HepG2 (cell line): ENCODE data around the gene PSKH1. TPM values are rescaled to one million over a fixed set of nuclear protein-coding genes. Genes with fewer than 3 reads are reported as not detected.

Experiments used
- ATAC-seq: fragments of 200-7000 bp; cut with Tn5 transposase; 3 replicates; pipeline ENCODE4 v1.9.1; 2020; ENCODE audit warnings: mild to moderate bottlenecking, moderate library complexity
- BruUV-seq: library from RNA; stranded (reverse); fragments of 400-500 nt; replicated peaks from 2 replicates; lab custom pipeline; 2021; lab: Mats Ljungman, UMichigan
- CTCF ChIA-PET: fragments of 300-600 bp; formaldehyde crosslinking; extraction: SDS; loops from one replicate; lab custom pipeline; 2021; ENCODE audit warnings: low total read pairs, inconsistent platforms, low intra/inter-chr PET ratio; lab: Yijun Ruan, JAX
- POLR2A ChIA-PET: fragments of 350-600 bp; sonication (Branson Sonifier 250); formaldehyde crosslinking; loops from one replicate; lab custom pipeline; 2020; ENCODE audit warnings: antibody characterized with exemption, inconsistent platforms; lab: Yijun Ruan, JAX
- DNase-seq: peaks from one replicate; pipeline ENCODE4 v3.0.0-alpha.2; 2015; ENCODE audit warnings: low spot score
- FAIRE-seq: peaks from 3 replicates; lab custom pipeline; 2011; peaks lifted over from hg19 to GRCh38; lab: Jason Lieb, UNC
- H2AFZ ChIP-seq: one replicate; pipeline ENCODE4 v1.6.1; 2011; ENCODE audit warnings: low read length, inconsistent platforms
- H3K27ac ChIP-seq: fragments of 300-600 bp; 3 replicates; pipeline ENCODE4 v1.8.0; 2011; ENCODE audit warnings: mixed run types, mild to moderate bottlenecking, mixed read lengths, low read length, inconsistent platforms; ENCODE audit not compliant: insufficient read depth; ENCODE audit errors: extremely low read length
- H3K27me3 ChIP-seq, 2 experiments: fragments of 200-600 bp in 1 of 2; 2 replicates in 1 of 2; 3 replicates in 1 of 2; pipeline versions ENCODE4 v1.6.0 to v1.8.0; 2011; ENCODE audit warnings: low read length in 2 of 2, mild to moderate bottlenecking in 2 of 2, moderate library complexity in 2 of 2, inconsistent platforms in 1 of 2; ENCODE audit not compliant: insufficient read depth in 2 of 2, control insufficient read depth in 1 of 2
- H3K36me3 ChIP-seq, 2 experiments: fragments of 200-600 bp in 1 of 2; replicated peaks in 1 of 2; 2 replicates in 1 of 2; 3 replicates in 1 of 2; pipeline versions ENCODE4 v1.5.1 to v1.8.0; 2011; ENCODE audit warnings: low read length in 2 of 2, inconsistent platforms in 1 of 2; ENCODE audit not compliant: insufficient read depth in 2 of 2, control insufficient read depth in 1 of 2
- H3K4me1 ChIP-seq: 2 replicates; pipeline ENCODE4 v1.5.1; 2012; ENCODE audit warnings: low read length, inconsistent platforms; ENCODE audit not compliant: insufficient read depth
- H3K4me2 ChIP-seq: 2 replicates; pipeline ENCODE4 v1.6.0; 2011; ENCODE audit warnings: low read depth, low read length, inconsistent platforms
- H3K4me3 ChIP-seq, 3 experiments: fragments of 200-600 bp in 1 of 3; sonication (generic), shearing (Covaris generic) in 1 of 3; replicated peaks in 1 of 3; 2 replicates each; pipeline ENCODE4 v1.5.1; 2011 to 2016; ENCODE audit warnings: low read length in 3 of 3, inconsistent platforms in 2 of 3, low read depth in 2 of 3, mild to moderate bottlenecking in 2 of 3, control low read depth in 1 of 3, mixed read lengths in 1 of 3; ENCODE audit not compliant: insufficient read depth in 1 of 3
- H3K79me2 ChIP-seq: one replicate; pipeline ENCODE4 v1.6.1; 2011; ENCODE audit warnings: low read length, inconsistent platforms; ENCODE audit not compliant: insufficient read depth
- H3K9ac ChIP-seq: 2 replicates; pipeline ENCODE4 v1.6.0; 2011; ENCODE audit warnings: mild to moderate bottlenecking, low read depth, low read length, inconsistent platforms; ENCODE audit not compliant: insufficient read depth
- H3K9me3 ChIP-seq: 2 replicates; pipeline ENCODE4 v1.5.1; 2012; ENCODE audit warnings: mild to moderate bottlenecking, low read length
- H4K20me1 ChIP-seq: 2 replicates; pipeline ENCODE4 v1.6.0; 2011; ENCODE audit warnings: inconsistent platforms, mild to moderate bottlenecking, low read length, moderate library complexity; ENCODE audit not compliant: insufficient read depth
- GPN1 ChIP-seq: sonication (generic); formaldehyde crosslinking; IDR thresholded peaks from 2 replicates; pipeline ENCODE4 v1.5.1; 2020; ENCODE audit warnings: missing genetic modification reagents, borderline replicate concordance
- HCFC1 ChIP-seq: fragments of 150-350 bp; IDR thresholded peaks from 2 replicates; pipeline ENCODE4 v1.6.1; 2014; ENCODE audit warnings: low read depth, low read length
- KLF15 ChIP-seq: sonication (generic); formaldehyde crosslinking; IDR thresholded peaks from 2 replicates; pipeline ENCODE4 v1.8.1; 2023; ENCODE audit warnings: borderline replicate concordance, mild to moderate bottlenecking, inconsistent platforms, missing genetic modification reagents, mixed read lengths
- NFYB ChIP-seq: sonication (generic); formaldehyde crosslinking; IDR thresholded peaks from 2 replicates; pipeline ENCODE4 v1.4.0; 2020; ENCODE audit warnings: missing genetic modification reagents
- POLR2G ChIP-seq: fragments of 200-400 bp; formaldehyde crosslinking; IDR thresholded peaks from 2 replicates; pipeline ENCODE4 v1.6.1; 2018; ENCODE audit warnings: mild to moderate bottlenecking, low read depth, low read length, moderate library complexity
- PTBP1 ChIP-seq: fragments of 200-400 bp; formaldehyde crosslinking; IDR thresholded peaks from 2 replicates; pipeline ENCODE4 v1.6.1; 2018; ENCODE audit warnings: low read length, low read depth; ENCODE audit not compliant: poor library complexity, severe bottlenecking
- SUZ12 ChIP-seq: fragments of 150-350 bp; IDR thresholded peaks from 2 replicates; pipeline ENCODE4 v1.6.1; 2014; ENCODE audit warnings: low read depth, low read length
- TEAD3 ChIP-seq: optimal IDR thresholded peaks from 2 replicates; pipeline ENCODE3; 2016; ENCODE audit warnings: borderline replicate concordance
- THAP9 ChIP-seq: sonication (generic); formaldehyde crosslinking; IDR thresholded peaks from 2 replicates; pipeline ENCODE4; 2020; ENCODE audit warnings: missing genetic modification reagents, mild to moderate bottlenecking, borderline replicate concordance
- ZBTB14 ChIP-seq: sonication (generic); formaldehyde crosslinking; IDR thresholded peaks from 2 replicates; pipeline ENCODE4 v1.4.0; 2020; ENCODE audit warnings: missing genetic modification reagents
- ZIK1 ChIP-seq: sonication (generic); formaldehyde crosslinking; IDR thresholded peaks from 2 replicates; pipeline ENCODE4 v1.5.0; 2020; ENCODE audit warnings: mild to moderate bottlenecking, low read depth, missing genetic modification reagents, borderline replicate concordance
- ZNF362 ChIP-seq: sonication (generic); formaldehyde crosslinking; IDR thresholded peaks from 2 replicates; pipeline ENCODE4 v1.4.0; 2020; ENCODE audit warnings: missing genetic modification reagents, mild to moderate bottlenecking, borderline replicate concordance
- ZNF496 ChIP-seq: sonication (generic); formaldehyde crosslinking; IDR thresholded peaks from 2 replicates; pipeline ENCODE4 v1.8.1; 2023; ENCODE audit warnings: mild to moderate bottlenecking, moderate library complexity, missing genetic modification reagents; ENCODE audit not compliant: insufficient replicate concordance
- ZNF652 ChIP-seq: IDR thresholded peaks from 2 replicates; pipeline ENCODE4 v1.6.1; 2016; ENCODE audit warnings: low read depth, borderline replicate concordance
- ZNF7 ChIP-seq: IDR thresholded peaks from 2 replicates; pipeline ENCODE4 v1.6.1; 2016; ENCODE audit warnings: missing biosample characterization, missing genetic modification reagents
- ZNF773 ChIP-seq: sonication (generic); formaldehyde crosslinking; IDR thresholded peaks from 2 replicates; pipeline ENCODE4 v1.4.0; 2020; ENCODE audit warnings: missing genetic modification reagents, borderline replicate concordance
- WGBS: methylation state at CpG from one replicate; pipeline ENCODE4 v1.1.6; 2017; ENCODE audit warnings: low lambda C conversion rate; 5-methylcytosine and 5-hydroxymethylcytosine counted together
- in situ Hi-C: cut with HindIII; loops from 2 replicates; pipeline ENCODE4 v1.10.0; 2017; ENCODE audit warnings: low pct_unique_long_range_greater_than_20kb; ENCODE audit not compliant: extremely low pct_ligation_motif_present
- intact Hi-C: fragments of 100-400 bp; cut with micrococcal nuclease; formaldehyde crosslinking; loops from one replicate; pipeline ENCODE4 v1.10.0; 2022; ENCODE audit not compliant: unreplicated experiment
- polyA plus RNA-seq, 8 experiments: library from polyadenylated mRNA; depleted of rRNA in 3 of 8; stranded (reverse) in 7 of 8; unstranded in 1 of 8; fragments of >200 nt; fragmentation: Illumina TruSeq in 4 of 8; extraction: Trizol in 4 of 8; gene quantifications; 2 replicates each; pipeline versions ENCODE4 v1.2.1 to v1.2.3, GENCODE V29; 2011 to 2016; ENCODE audit warnings: low read depth in 4 of 8, missing spikeins in 1 of 8, mixed read lengths in 1 of 8; ENCODE audit not compliant: insufficient read depth in 1 of 8
- total RNA-seq, 5 experiments: library from RNA; depleted of rRNA; stranded (reverse); fragments of >200 nt; fragmentation: Illumina TruSeq; extraction: Trizol; gene quantifications; 2 replicates each; pipeline ENCODE4 v1.2.3, GENCODE V29; 2016; ENCODE audit warnings: low read depth in 1 of 5

PSKH1 gene
- total and polyA plus RNA-seq, 2 of the 13 experiments (the other 11 are each of a cell fraction or from before 2014, with no cell fraction given): 8.4 to 19.1 TPM

GRCh38 chr16:67843343-67843765 lies 49.7 kb upstream of the PSKH1 start (continued):
- TF ChIP-seq THAP9 (CRISPR knock-in tag): no peak
- no peak for TF ChIP-seq ZNF362
- no peak for TF ChIP-seq HCFC1
- no peak for TF ChIP-seq ZNF652 (CRISPR knock-in tag)
- TF ChIP-seq PTBP1: no peak
- TF ChIP-seq POLR2G: no peak
- no peak for TF ChIP-seq KLF15
- no peak for TF ChIP-seq ZNF773 (CRISPR knock-in tag)

- POLR2A ChIA-PET: interaction anchor here (1.2 to 6.2 kb wide), 9 partner anchors 10 to 282 kb away, joined by 3 to 47 read pairs (median 6); partner anchors contain the start of genes CTCF, EDC4, RANBP10 and TSNAXIP1
- no peak for DNase-seq
- 63% methylated on average over 4 of the region's 4 CpGs for WGBS
- Histone ChIP-seq H3K27me3 (no peaks in the 10 kb centered on the region; a peak in 1 of 5 replicates), H3K79me2 (peaks cover 58% of the 10 kb centered on the region), H3K4me2 (peak overlapping the region; percentile 89), H3K9me3 (no peaks in the 10 kb centered on the region), H3K4me3 (peak overlapping the region in 2 of 3 experiments; percentile 19 to 92; a peak in 3 of 6 replicates), H3K9ac (peak overlapping the region; percentile 93; the same call in 1 of the 2 replicates), H3K27ac (peak overlapping the region; percentile 15), H3K4me1 (peaks cover 50% of the 10 kb centered on the region), H2AFZ (no peak overlapping the region), H4K20me1 (peaks cover 38% of the 10 kb centered on the region), H3K36me3 (peaks cover 0 to 4% of the 10 kb centered on the region in 2 experiments; a peak in 3 of 5 replicates)
- in situ Hi-C loops (no loop called here), intact Hi-C loops (no loop called here)
- CTCF ChIA-PET: interaction anchor here (1.4 kb wide), 1 partner anchor 21 kb away, joined by 4 read pairs; no protein-coding TSS in a partner anchor
- no peak for ATAC-seq
- no TSS peak for BruUV-seq
- no peak for FAIRE-seq
- TF ChIP-seq NFYB (no peak), ZBTB14 (CRISPR knock-in tag) (no peak), ZIK1 (CRISPR knock-in tag) (no peak), ZNF7 (CRISPR knock-in tag) (no peak), TEAD3 (peak; percentile 50), SUZ12 (no peak), ZNF496 (CRISPR knock-in tag) (no peak), GPN1 (CRISPR knock-in tag) (no peak)
Measured at GRCh38 chr16:67844497-67844896, 48.6 kb upstream of the PSKH1 start.
